GM19397 (cell line): Measurements from ENCODE around the gene CYRIA.

Experiments used
- ATAC-seq: cut with Tn5 transposase; IDR thresholded peaks from one replicate; pipeline ENCODE4 v1.9.1; 2021; ENCODE audit warnings: mild to moderate bottlenecking, moderate library complexity; ENCODE audit not compliant: unreplicated experiment

Gene CYRIA

DNA sequence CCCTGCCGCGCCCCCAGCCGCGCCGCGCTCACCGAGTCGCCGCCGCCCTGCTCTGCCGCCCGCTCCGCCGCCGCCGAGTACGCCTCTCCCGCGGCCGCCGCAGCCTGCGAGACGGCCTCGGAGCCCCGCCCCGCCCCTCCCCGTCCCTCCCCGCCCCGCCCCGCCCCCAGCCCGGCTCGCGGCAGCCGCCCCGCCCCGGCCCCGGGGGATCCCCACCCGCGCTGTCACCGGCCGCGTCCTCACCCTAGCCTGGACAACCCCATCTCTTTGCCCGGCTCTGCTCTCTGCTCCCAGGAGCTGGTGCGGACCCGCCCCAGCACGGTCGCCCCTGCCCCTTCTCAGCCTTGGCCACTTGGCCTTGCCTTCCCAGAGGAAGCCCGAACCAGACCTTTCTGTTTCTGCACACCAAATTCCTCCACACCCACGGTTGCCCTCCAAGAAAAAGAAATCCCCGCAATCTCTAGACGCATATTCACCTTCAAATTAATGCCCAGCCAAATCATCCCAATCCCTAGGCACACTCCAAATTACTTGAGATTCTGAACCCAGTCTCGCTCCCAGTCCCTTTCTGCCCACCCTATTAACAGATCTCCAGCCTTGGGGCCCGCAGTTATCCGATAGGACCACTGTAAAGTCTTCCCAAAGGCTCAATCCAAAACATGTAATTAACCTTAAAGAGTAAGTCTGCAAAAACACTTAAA, at the start of gene CYRIA:
CYRIA (minus strand) TSS at position 87 of the 701 bp plus-strand sequence. CDS start 77,715 bp downstream, outside the sequence.
- ATAC-seq: peak; percentile 62

DNA sequence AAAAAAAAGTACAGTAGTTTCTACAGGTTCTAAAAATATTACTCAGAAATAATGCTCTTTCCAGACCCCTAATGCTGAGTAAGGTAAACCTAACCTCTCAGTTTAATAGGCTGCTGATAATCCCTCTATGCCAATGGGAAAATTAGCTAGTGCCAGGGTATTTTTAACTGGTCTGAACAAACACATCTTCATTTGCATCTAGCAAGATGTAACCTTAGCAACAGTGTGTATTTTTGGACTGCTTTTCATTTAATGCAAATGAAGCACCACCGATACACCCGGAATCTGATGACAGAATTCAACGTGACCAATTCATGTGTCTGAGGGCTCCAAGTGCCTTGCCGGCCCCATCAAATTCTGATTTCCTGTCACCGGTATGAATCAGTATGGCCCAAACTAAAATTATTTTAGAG, 47.4 kb upstream of the CYRIA start:
- ATAC-seq: peak; percentile 59

DNA sequence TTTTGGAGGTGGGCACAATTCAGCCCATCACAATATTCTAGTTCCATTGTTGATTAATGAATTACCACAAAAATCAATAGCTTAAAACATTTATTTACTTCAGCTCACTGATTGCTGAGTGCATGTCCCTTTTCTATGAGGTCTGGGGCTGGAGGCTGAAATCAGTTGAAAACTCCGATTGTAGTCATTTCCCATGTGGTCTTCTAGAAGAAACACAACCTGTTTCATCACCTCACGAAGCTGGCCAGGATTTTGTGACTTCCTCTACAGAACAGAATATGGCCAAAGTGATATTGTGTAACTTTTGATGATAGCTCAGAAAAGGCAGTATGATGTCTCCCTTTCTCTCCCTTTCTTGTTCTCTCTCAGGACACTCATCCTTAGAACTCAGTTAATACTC, 44.1 kb upstream of the CYRIA start:
- ATAC-seq: no peak

DNA sequence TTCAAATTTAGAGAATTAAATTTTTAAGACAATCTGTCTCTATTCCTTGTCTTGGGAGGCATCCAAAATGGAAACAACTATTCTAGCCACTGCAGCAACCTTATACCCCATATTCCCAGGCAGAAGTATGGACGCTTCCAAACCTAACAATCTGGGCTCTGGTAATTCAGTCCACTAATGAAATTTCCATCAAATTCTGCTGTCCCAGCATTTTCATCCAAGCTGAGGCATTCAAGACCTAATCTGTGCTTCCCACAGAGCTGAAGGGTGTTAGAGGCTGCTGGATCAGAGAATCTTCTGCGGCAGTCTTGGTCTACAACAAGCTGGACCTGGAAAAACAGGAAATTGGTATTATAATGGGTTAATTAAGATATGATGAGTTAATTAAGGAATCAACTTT, 42.5 kb upstream of the CYRIA start:
- no peak for ATAC-seq

DNA sequence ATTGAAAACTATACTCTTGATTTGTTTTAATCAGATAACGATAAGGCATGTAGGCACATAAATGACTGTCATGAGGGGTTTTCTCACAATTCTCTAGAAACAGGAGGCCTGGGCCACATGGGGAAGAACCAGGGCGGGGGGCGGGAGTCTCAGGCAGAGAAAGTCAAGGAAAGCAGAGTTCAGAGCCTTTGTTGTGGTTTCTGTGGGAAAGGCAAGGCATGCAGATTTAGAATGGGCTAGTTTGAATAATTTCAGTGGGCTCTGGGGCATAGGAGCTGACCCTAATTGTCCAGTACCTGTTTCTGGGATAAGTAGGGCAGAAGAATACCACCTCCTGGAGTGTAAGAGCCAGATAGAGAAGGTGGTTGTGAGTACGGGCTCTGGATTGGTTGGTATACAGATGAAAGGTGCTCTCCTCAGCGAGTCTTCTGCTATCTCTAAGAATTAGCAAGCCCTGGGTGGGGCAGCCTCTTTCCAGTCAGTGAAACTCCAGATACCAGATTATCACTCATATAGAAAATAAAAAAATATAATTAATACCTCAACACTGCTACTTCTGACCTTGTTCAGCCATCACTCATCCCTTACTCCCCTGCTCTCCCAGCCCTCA, 41.5 kb upstream of the CYRIA start:
- no peak for ATAC-seq

DNA sequence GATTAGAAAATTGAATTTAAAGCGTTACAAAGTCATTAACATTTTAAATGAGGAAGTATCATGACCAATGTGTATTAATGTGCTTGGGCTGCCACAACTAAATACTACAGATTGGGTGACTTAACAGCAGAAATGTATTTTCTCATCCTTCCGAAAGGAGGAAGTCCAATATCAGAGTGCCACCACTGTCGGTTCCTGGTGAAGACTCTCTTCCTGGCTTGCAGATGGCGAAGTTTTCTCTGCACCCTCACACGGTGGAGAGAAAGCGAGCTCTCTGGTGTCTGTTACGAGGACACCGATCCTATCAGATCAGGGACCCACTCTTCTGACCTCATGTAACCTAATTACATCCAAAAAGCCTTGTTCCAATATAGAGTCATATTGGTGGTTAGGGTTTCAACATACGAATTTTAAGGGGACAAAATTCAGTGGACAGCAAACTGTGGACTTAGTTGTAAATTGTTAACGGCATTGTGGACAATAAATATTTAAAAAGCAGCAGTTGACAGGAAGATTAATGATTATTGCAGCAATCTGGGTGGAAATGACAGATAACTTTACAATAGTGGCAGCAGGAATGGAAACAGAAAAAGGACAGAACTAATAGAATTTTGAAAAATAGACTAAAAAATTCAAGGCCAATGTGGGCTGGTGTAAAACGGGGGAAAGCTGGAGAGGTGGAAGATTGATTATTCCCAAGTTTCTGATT, 35.1 kb upstream of the CYRIA start:
- no peak for ATAC-seq

DNA sequence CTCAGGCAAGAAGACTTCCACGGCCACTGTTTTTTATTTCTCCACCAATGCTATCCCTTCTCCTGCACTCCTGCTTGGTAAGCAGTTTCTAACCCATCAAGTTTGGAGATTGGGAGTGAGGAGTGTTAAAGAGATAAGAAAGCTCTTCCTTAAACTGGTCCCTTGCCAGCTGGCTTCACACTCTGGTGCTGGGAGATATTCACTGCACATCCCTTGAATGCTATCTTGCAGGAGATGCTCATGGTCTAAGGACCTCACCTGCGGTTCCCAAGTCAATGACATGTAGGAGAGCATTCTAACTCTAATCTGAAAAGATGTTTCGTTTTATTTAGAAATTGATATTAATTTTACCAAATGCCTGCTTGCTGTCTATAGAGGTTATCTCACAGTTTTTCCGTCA, 28.2 kb upstream of the CYRIA start:
- ATAC-seq: no peak

DNA sequence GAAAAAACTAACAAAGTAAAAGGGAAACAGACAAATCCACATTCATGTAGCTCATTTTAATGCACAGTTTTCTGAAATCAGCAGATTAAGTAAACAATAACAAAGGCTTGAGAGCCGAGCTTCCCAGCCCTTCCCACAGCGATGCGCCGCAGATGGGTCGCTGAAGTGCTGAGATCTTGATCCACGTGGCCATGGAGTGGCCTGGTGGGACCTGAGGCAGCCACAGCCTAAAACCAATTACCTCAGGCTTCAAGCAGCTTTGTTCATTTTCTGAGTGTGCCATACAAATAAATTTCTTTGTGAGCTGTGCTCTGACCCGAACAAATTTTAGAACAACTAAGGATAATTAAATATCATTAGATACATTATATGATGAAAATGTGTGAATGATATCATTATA, 25.6 kb upstream of the CYRIA start:
- ATAC-seq: no peak

DNA sequence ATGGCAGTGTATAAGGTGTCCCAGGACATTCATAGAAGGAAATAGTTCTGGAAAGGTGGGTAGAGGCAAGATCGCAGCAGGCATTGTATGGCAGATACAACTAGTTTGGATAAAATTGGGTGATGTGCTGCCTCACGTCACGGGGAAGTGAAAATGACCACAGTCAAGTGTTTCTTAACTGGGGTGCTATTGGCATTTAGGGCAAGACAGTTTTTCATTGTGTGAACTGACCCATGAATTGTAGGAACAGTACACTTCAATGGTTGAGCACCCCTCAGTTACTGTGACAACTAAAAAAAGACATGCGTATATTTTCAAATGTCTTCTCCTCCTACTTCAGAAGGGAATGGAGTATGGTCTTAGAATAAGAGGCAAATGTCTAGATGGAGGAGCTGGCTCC, 22.3 kb upstream of the CYRIA start:
- no peak for ATAC-seq

DNA sequence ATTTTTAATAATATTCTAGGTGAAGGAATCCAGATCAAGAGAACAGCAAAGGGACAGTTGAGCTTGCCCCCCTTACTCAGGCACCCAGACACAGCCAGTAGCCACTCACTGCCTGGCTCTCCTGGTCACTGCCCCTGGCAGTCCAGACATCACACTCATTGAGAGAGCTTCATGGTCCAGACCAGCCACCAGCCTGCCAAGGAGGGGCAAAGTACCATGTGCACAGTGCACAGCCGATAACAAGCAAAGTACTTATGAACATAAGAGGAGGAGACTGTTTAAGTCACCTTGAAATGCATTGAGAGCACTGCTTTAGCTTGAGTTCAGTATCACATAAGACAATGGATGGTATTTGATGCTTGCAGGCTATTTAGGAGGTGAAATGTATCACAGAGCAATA, 21.6 kb upstream of the CYRIA start:
- ATAC-seq: no peak

DNA sequence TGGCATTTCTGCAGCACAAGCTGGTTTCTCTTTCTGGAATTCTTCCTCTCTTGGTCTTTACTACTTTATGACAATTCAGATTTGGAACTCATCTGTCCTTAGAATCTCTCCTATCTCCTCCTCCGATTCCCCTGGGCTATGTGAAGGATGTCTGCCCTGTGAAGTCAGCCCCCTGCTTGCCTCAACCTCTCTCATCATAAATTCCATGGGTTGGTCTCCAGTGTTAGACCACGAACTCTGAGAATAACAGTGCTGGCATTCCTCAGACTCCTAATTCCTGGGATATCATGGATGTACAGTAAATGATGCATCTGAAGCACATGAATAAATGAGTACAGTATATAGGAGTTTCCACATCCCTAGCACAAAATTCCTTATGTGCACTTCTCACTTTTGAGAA, 21.0 kb upstream of the CYRIA start:
- ATAC-seq: no peak

DNA sequence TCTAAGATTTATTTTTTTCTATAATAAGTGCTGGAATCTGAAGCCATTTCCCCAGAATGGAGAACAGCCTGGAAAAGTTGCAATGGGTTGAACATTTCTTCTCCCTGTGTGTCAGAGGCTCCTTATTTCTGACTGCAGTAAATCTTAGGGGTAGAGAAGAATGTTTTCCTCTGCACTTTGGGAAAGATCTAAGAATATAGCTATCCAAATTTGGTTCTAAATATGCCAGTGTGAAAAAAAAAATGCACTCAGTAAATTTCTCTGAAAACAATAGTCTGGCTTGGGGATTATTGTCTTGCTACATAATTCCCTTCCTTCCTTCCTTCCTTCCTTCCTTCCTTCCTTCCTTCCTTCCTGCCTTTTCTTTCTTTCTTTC, 19.7 kb upstream of the CYRIA start:
- no peak for ATAC-seq

DNA sequence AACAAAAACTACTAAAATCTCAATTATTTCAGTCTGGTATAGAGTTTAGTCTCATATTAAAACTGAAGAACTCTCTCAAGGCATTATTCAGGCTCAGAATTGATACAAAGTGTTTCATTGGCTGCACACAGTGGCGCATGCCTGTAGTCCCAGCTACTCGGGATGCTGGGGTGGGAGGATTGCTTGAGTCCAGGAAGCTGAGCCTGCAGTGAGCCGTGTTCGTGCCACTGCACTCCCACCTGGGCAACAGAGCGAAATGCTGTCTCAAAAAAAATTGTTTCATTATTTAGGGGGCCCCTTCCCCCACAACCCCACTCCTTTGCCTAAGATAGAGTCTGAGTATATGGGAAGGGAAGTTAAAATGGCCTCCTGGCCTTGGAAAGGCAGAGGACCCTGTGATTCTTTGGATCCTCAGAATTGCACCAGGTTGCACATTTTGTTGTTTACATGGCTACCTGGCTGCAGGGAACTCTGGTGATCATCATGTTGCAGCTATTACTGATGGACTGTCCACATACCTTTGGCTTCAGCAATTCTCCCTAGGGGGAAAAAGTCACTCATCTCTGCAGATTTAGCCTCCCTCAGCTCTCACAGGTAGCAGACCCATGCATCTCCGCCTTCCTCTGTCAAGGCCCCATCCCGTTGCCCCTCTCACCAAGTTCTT, 19.2 kb upstream of the CYRIA start:
- no peak for ATAC-seq

DNA sequence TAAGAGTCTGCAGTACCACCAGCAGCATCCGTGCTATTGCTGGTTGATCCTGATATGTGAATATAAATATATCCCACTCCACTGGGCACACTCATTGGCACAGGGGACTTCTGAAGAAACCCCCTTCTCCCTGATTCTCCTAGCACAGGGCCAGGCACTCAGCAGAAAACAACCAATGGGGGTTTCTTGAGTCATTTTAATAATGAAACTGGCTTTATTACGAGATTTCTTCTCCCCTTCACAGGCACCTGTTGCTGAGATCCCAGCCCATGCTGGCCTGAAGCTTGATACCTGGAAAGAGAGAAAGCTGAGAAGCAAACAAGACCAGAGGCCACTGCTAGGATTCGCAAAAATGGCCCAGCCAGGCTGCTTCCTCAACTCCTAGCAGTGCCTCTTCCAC, 17.9 kb upstream of the CYRIA start:
- ATAC-seq: no peak

DNA sequence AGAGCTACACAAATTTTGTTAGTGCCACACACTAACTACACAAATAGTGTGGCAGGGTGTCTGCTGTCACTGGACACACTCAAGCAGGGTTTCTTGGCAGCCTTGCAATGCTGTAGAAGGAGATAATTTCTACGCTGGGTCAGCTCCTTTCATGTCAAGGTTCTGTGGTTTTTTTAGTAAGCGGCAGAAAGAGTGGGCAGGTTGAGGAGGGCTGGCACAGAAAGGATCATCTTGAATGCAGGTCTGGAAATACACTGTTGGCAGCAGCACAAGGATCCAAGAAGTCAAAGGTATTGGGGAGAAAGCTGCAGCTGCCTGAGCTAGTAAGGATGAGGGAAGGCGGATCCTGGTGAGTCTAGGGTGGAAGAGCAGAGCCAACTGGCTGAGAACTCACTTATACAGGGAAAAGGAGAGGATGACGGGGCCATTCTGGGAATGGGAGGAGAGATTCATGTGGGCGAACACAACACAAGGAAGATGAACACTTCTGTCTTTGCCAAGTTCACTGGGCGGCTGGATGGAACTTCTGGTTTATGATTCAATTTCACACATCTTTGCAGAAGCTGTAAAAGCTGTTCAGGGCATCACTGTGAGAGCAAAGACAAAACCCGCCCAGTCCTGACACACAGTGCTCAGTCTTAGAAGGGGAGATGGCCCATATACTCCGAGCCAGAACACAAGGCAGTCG, 16.9 kb upstream of the CYRIA start:
- no peak for ATAC-seq

DNA sequence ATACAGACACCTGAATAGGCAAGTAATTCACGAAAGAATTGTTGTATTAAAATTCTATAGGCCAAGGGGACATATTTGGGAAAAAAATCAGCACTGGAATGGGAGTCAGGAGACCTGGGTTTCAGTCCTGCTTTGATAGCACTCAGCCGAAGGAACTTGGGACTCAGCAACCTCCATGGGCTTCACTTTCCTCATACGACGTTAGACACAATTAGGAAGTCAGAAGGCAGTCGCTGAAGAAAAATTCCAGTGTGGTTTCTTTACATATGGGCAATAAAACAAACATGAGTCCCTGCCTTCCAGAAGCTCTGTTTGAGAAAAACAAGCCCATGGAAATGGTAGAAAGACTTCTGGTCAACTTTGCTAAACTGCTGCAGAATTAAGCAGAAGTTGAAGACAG, 15.1 kb upstream of the CYRIA start:
- ATAC-seq: no peak

DNA sequence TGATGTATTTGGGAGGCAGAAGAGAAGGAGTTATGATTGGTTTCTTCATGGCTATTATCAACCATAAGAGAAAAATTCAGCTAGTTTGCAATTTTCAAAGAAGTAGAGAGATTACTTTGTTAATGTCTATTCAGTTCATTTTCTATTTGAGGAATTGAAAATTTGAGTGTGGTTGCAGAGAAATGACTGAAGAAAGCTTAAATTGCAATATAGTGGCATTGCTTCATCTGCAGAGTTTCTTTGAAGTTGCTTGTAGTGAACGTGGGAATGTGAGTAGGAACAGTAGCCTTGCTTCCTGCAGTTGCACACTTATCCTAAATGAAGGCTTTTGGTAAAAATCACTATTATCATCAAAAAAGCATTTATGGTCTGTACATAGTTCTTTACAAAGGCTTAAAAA, 14.7 kb upstream of the CYRIA start:
- ATAC-seq: no peak

DNA sequence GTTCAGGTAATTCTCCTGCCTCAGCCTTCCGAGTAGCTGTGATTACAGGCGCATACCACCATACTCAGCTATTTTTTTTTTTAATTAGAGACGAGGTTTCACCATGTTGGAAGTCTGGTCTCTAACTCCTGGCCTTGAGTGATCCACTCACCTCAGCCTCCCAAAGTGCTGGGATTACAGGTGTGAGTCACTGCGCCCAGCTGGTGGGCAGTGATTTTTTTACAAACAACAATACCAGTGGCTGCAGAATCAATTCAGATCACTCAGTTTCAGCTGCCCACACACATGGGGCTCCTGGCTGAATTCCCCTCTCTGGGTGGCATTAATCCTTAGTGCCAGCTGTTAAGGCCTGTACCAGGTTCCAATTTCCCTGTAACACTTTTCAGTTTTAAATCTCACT, 13.3 kb upstream of the CYRIA start:
- no peak for ATAC-seq

DNA sequence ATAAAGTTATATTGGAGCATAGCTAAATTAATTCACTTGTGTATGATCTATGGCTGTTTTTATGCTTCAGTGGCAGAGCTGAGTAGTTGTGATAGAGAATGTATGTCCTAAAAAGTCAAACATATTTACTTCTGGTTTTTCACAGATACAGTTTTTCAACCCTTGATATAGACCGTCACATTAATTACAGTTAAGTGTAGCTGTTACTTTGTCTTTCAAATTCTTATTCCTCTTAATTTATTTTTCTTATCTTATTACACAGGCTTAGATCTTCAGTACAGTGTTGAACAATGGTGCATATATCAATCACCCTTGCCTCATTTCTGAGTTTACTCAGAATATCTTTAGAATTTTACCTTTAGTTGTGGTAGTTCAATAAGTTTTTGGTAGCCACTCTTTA, 12.2 kb upstream of the CYRIA start:
- ATAC-seq: no peak

DNA sequence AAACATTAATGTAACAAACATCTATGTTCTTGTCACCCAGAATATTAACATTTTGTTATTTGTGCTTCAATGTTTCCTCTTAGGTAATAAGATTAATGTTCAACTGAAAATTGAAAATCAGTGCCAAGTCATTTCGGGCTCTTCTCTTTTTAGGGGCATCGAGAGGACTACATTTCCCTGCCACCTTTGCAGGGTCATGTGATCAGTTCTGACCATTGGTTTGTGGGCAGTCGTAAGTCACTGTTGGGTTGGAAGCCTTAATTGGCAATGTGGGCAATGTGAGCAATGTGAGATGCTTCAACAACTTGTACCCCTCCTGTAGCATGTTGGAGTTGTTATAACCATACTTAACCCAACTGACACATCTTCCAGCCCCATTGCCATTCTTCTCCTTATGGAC, 10.1 kb upstream of the CYRIA start:
- no peak for ATAC-seq

DNA sequence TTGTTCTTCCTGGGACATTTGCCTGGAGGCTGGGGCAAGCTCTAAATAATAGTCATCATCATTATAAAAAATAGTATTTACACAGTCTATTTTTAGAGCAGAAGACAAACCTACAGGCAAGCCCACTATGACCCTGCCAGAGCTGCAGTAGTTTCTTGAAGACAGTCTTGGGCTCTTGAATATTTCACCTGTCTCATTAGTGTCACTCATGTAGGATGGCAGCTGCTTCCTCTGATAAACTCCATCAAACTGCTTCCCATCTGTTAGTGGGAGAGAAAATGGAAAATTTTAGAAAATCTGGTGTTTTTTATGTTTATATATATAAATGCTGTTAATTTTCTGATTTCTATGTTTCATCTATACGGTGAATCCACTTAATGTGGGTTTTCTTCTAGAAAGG, 8.5 kb upstream of the CYRIA start:
- ATAC-seq: no peak
